Sigmoid colon (tissue), 7 donors: Measurements from ENCODE around the gene MYOF. TPM values are rescaled to one million over a fixed set of nuclear protein-coding genes. Genes with fewer than 3 reads are reported as not detected.

Experiments
- DNase-seq: peaks from one replicate; pipeline ENCODE4 v3.0.0-alpha.2; 2019
- H3K27ac ChIP-seq, 4 donors: fragments of 200-600 bp; sonication (generic); one replicate each; pipeline ENCODE4 v1.5.1; 2016 to 2019; ENCODE audit warnings: mild to moderate bottlenecking in 1 of 4
- H3K27me3 ChIP-seq, 3 donors: fragments of 200-600 bp; sonication (generic); one replicate each; pipeline ENCODE4 v1.5.1; 2019; ENCODE audit warnings: mild to moderate bottlenecking in 1 of 3
- H3K36me3 ChIP-seq, 4 donors: fragments of 200-600 bp; sonication (generic); one replicate each; pipeline ENCODE4 v1.5.1; 2016 to 2019
- H3K4me1 ChIP-seq, 4 donors: fragments of 200-600 bp; sonication (generic); one replicate each; pipeline ENCODE4 v1.5.1; 2017 to 2019
- H3K4me3 ChIP-seq, 4 donors: fragments of 200-600 bp; sonication (generic); one replicate each; pipeline ENCODE4 v1.5.1; 2017 to 2019; ENCODE audit warnings: mild to moderate bottlenecking in 2 of 4, moderate library complexity in 1 of 4
- H3K9me3 ChIP-seq, 4 donors: fragments of 200-600 bp in 3 of 4; sonication (generic) in 3 of 4; one replicate each; pipeline versions ENCODE4 v1.5.1 to v1.6.1; 2013 to 2019
- CTCF ChIP-seq, 4 experiments: fragments of 450-650 bp in 3 of 4; fragments of 200-600 bp in 1 of 4; IDR thresholded peaks; one replicate each; pipeline ENCODE4 v1.5.1; 2016 to 2019; ENCODE audit warnings: antibody characterized with exemption in 4 of 4, mild to moderate bottlenecking in 3 of 4, moderate library complexity in 2 of 4
- EP300 ChIP-seq, 4 donors: sonication (generic); formaldehyde crosslinking; IDR thresholded peaks; one replicate each; pipeline ENCODE4 v1.6.1; 2017; ENCODE audit warnings: antibody characterized with exemption in 4 of 4
- POLR2A ChIP-seq, 2 donors: fragments of 450-650 bp; IDR thresholded peaks; one replicate each; pipeline ENCODE4 v1.6.1; 2016; ENCODE audit warnings: antibody characterized with exemption in 2 of 2, mild to moderate bottlenecking in 2 of 2, moderate library complexity in 2 of 2
- POLR2AphosphoS5 ChIP-seq, 4 donors: sonication (generic); formaldehyde crosslinking; IDR thresholded peaks; one replicate each; pipeline ENCODE4 v1.6.1; 2017; ENCODE audit warnings: antibody characterized with exemption in 4 of 4
- WGBS, 2 donors: extraction: QIAGEN DNeasy Blood & Tissue Kit; methylation state at CpG; one replicate each; pipeline ENCODE4 v1.1.7; 2013; 5-methylcytosine and 5-hydroxymethylcytosine counted together
- intact Hi-C: fragments of 100-400 bp; cut with DNase I; formaldehyde crosslinking; loops from one replicate; pipeline ENCODE4 v1.15.1; 2023
- polyA plus RNA-seq, 3 donors: library from polyadenylated mRNA; stranded (reverse); fragments of 200-250 nt; gene quantifications; one replicate each; pipeline ENCODE4 v1.2.3, GENCODE V29; 2013
- total RNA-seq, 4 donors: library from RNA; depleted of rRNA; stranded (reverse); fragments of >200 nt; gene quantifications; one replicate each; pipeline ENCODE4 v1.1.0, GENCODE V29; 2016
- donor health status: healthy with polysubstance abuse.
- donor health status: Bipolar disorder and iron deficiency.
- donor health status: healthy.

The MYOF gene
- total and polyA plus RNA-seq, 7 donors, result 12.6 to 83.4 (median 36.3) TPM

GRCh38 chr10:93378039-93378438 lies 104.1 kb downstream of the MYOF start:
- peaks cover 3 to 55% (median 38%) of the 10 kb centered on the region in 4 donors for H3K36me3 ChIP-seq
- TF ChIP-seq CTCF (IDR thresholded peaks at IDR 0.05) (no peak), POLR2A (IDR thresholded peaks at IDR 0.05) (no peak), POLR2AphosphoS5 (IDR thresholded peaks at IDR 0.05) (no peak), EP300 (IDR thresholded peaks at IDR 0.05) (no peak)
- H3K4me3 ChIP-seq, result no peak overlapping the region
- intact Hi-C loops, result loop anchor here (5.0 kb wide), 1 partner anchor 49 kb away; no protein-coding TSS in a partner anchor
- no peaks in the 10 kb centered on the region for H3K27me3 ChIP-seq
- H3K27ac ChIP-seq, result peak overlapping the region; percentile 82 to 90 (median 84)
- DNase-seq, result no peak
- H3K9me3 ChIP-seq, result no peaks in the 10 kb centered on the region
- 92 to 97% methylated on average over 2 of the region's 2 CpGs for WGBS, 2 donors
- H3K4me1 ChIP-seq, result peaks cover 0 to 43% (median 31%) of the 10 kb centered on the region in 4 donors

- TF ChIP-seq EP300 (IDR thresholded peaks at IDR 0.05) (no peak), POLR2AphosphoS5 (IDR thresholded peaks at IDR 0.05) (peak; percentile 52 to 72 (median 67)), CTCF (IDR thresholded peaks at IDR 0.05) (peak; percentile 91 to 98 (median 97)), POLR2A (IDR thresholded peaks at IDR 0.05) (peak in 1 of 2 donors; percentile 34)
- 31 to 44% methylated on average over 10 of the region's 10 CpGs for WGBS, 2 donors
- H3K4me1 ChIP-seq, result peaks cover 0 to 43% (median 30%) of the 10 kb centered on the region in 4 donors
- H3K4me3 ChIP-seq, result peak overlapping the region in 2 of 4 donors; percentile 5 to 22
- H3K27me3 ChIP-seq, result no peaks in the 10 kb centered on the region
- H3K27ac ChIP-seq, result peak overlapping the region; percentile 82 to 90 (median 84)
- H3K9me3 ChIP-seq, result no peaks in the 10 kb centered on the region
- peaks cover 9 to 69% (median 50%) of the 10 kb centered on the region in 4 donors for H3K36me3 ChIP-seq
- DNase-seq, result peak; percentile 87
- intact Hi-C loops, result loop anchor here (1.0 to 5.0 kb wide), 2 partner anchors 51 to 106 kb away; partner anchors contain the start of gene MYOF
Observed at GRCh38 chr10:93376372-93377293, 105.5 kb downstream of the MYOF start.

- Histone ChIP-seq H3K9me3 (no peaks in the 10 kb centered on the region), H3K4me1 (no peaks in the 10 kb centered on the region), H3K27ac (no peak overlapping the region), H3K27me3 (no peaks in the 10 kb centered on the region), H3K36me3 (peaks cover 9 to 98% (median 58%) of the 10 kb centered on the region in 4 donors), H3K4me3 (no peak overlapping the region)
- intact Hi-C loops, result no loop called here
- WGBS, 2 donors, result 65 to 85% methylated on average over 1 of the region's 1 CpG
- DNase-seq, result no peak
- TF ChIP-seq EP300 (IDR thresholded peaks at IDR 0.05), result no peak
- TF ChIP-seq POLR2A (IDR thresholded peaks at IDR 0.05), result no peak
- no peak for TF ChIP-seq CTCF (IDR thresholded peaks at IDR 0.05)
- no peak for TF ChIP-seq POLR2AphosphoS5 (IDR thresholded peaks at IDR 0.05)
Observed at GRCh38 chr10:93370961-93371360, 111.2 kb downstream of the MYOF start.

- no peak for DNase-seq
- no peaks in the 10 kb centered on the region for H3K4me1 ChIP-seq
- H3K4me3 ChIP-seq, result no peak overlapping the region
- intact Hi-C loops, result no loop called here
- no peaks in the 10 kb centered on the region for H3K27me3 ChIP-seq
- no peaks in the 10 kb centered on the region for H3K9me3 ChIP-seq
- no peak for TF ChIP-seq EP300 (IDR thresholded peaks at IDR 0.05)
- TF ChIP-seq CTCF (IDR thresholded peaks at IDR 0.05), result no peak
- TF ChIP-seq POLR2AphosphoS5 (IDR thresholded peaks at IDR 0.05), result no peak
- TF ChIP-seq POLR2A (IDR thresholded peaks at IDR 0.05), result no peak
- 89 to 92% methylated on average over 6 of the region's 6 CpGs for WGBS, 2 donors
- no peak overlapping the region for H3K27ac ChIP-seq
- peaks cover 9 to 98% (median 60%) of the 10 kb centered on the region in 4 donors for H3K36me3 ChIP-seq
Observed at GRCh38 chr10:93369588-93370164, 112.5 kb downstream of the MYOF start.
